IPS-15b (cell line): ENCODE results near the gene PRMT7.

Experiments used
- H3K27me3 ChIP-seq: one replicate; pipeline ENCODE4 v1.6.1; 2013; ENCODE audit warnings: low read length; ENCODE audit not compliant: control insufficient read depth, insufficient read depth
- H3K36me3 ChIP-seq: one replicate; pipeline ENCODE4 v1.6.1; 2013; ENCODE audit warnings: low read length; ENCODE audit not compliant: control insufficient read depth, insufficient read depth
- H3K4me1 ChIP-seq: one replicate; pipeline ENCODE4 v1.6.1; 2013; ENCODE audit warnings: mild to moderate bottlenecking, low read length; ENCODE audit not compliant: control insufficient read depth, insufficient read depth
- H3K4me3 ChIP-seq: one replicate; pipeline ENCODE4 v1.5.1; 2013; ENCODE audit warnings: low read depth, low read length
- H3K9ac ChIP-seq: one replicate; pipeline ENCODE4 v1.6.1; 2013; ENCODE audit warnings: low read depth, mild to moderate bottlenecking, low read length
- H3K9me3 ChIP-seq: one replicate; pipeline ENCODE4 v1.6.1; 2013; ENCODE audit warnings: mild to moderate bottlenecking, low read length; ENCODE audit not compliant: control insufficient read depth, insufficient read depth

The PRMT7 gene

DNA sequence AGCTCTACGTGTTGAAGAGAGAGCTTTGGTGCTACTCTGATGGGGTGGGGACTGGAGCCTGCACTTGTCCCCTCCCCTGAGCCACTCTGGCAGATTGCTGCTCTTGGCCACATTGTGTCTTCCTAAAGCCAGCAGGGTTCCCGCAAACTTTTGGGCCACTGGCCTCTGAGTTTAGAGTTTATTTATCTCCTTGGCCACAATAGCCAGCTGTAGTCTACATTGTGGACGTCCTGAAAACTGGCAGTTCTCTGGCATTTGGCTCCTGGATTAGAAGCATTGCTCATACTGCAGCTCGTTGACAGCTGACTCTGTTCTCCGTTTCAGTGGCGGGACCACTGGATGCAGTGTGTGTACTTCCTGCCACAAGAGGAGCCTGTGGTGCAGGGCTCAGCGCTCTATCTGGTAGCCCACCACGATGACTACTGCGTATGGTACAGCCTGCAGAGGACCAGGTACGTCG, 34.6 kb downstream of the PRMT7 start:
- Histone ChIP-seq H3K36me3 (peaks cover 20% of the 10 kb centered on the region), H3K4me3 (no peak overlapping the region), H3K27me3 (no peaks in the 10 kb centered on the region), H3K9me3 (no peaks in the 10 kb centered on the region), H3K9ac (no peak overlapping the region), H3K4me1 (no peaks in the 10 kb centered on the region)

DNA sequence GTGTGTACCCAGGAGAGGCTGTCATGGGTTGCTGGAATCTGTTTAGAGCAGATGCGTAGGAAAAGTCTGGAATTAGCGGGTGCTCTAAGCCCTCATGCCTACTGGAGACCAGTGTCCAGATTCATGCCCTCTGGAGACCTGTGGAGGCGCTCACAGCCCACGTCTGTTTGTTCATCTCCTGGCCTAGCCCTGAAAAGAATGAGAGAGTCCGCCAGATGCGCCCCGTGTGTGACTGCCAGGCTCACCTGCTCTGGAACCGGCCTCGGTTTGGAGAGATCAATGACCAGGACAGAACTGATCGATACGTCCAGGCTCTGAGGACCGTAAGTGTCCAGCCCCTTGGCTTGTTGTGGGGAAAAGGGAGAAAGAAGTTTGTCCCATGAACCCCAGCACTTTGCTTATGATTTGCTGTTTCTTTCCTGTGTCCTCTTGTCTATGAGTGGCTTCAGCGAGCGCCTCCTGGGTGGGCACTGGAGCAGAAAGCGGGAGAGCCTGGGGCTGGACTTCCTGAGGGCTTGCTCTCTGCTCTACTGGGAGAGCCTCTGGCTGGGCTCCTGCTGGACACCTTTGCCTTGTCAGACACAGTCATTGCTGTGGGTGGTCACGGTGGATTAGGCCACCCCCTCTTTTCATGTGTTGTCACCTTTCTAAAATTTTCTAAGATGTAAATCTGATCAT, 35.3 kb downstream of the PRMT7 start:
- no peak overlapping the region for H3K9ac ChIP-seq
- no peaks in the 10 kb centered on the region for H3K9me3 ChIP-seq
- no peak overlapping the region for H3K4me3 ChIP-seq
- H3K4me1 ChIP-seq: no peaks in the 10 kb centered on the region
- H3K36me3 ChIP-seq: peaks cover 18% of the 10 kb centered on the region
- H3K27me3 ChIP-seq: no peaks in the 10 kb centered on the region

DNA sequence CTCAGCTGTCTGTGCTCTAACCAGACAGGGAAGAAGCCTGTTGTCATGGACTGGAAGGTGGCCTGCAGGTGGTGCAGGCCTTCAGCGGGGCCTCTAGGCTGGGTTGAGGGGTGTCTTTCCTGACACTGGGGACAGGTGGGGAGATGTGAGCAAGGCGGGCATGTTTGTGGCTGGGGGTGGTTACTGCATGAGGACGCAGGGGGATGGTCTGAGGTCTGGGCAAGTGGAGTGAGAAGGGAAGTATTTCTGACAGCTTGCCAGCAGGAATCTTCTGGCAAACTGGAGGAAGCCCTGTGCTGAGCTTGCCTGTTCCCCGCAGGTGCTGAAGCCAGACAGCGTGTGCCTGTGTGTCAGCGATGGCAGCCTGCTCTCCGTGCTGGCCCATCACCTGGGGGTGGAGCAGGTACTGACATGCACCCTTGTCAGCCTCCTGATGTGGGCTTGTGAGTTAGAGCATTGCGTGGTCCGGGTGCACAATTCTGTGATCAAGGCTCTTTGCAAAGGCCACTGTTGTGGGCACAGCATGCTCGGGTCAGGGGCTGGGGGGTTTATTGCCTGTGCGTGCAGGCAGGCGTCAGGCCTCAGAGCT, 36.2 kb downstream of the PRMT7 start:
- Histone ChIP-seq H3K9me3 (no peaks in the 10 kb centered on the region), H3K4me3 (no peak overlapping the region), H3K4me1 (no peaks in the 10 kb centered on the region), H3K27me3 (no peaks in the 10 kb centered on the region), H3K9ac (no peak overlapping the region), H3K36me3 (peaks cover 27% of the 10 kb centered on the region)

DNA sequence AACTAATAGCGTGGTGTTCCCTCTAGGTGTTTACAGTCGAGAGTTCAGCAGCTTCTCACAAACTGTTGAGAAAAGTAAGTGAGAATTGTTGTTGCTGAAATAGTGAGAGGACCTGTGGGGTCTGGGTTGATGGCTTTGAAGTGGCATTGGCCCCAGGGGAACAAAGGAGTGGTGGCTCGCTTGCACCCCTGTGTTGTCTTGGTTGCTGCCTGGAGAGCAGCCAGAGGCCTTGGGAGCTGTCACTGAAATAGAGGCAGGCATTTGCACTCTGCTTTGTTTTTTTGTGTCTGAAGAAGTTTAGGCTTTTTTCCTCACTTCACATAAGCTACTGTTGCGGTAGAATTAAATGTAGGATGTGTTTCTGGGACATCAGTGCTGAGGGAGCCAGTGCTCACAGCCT, 36.8 kb downstream of the PRMT7 start:
- no peak overlapping the region for H3K9ac ChIP-seq
- no peaks in the 10 kb centered on the region for H3K9me3 ChIP-seq
- no peak overlapping the region for H3K4me3 ChIP-seq
- no peaks in the 10 kb centered on the region for H3K27me3 ChIP-seq
- H3K4me1 ChIP-seq: no peaks in the 10 kb centered on the region
- H3K36me3 ChIP-seq: peaks cover 27% of the 10 kb centered on the region

DNA sequence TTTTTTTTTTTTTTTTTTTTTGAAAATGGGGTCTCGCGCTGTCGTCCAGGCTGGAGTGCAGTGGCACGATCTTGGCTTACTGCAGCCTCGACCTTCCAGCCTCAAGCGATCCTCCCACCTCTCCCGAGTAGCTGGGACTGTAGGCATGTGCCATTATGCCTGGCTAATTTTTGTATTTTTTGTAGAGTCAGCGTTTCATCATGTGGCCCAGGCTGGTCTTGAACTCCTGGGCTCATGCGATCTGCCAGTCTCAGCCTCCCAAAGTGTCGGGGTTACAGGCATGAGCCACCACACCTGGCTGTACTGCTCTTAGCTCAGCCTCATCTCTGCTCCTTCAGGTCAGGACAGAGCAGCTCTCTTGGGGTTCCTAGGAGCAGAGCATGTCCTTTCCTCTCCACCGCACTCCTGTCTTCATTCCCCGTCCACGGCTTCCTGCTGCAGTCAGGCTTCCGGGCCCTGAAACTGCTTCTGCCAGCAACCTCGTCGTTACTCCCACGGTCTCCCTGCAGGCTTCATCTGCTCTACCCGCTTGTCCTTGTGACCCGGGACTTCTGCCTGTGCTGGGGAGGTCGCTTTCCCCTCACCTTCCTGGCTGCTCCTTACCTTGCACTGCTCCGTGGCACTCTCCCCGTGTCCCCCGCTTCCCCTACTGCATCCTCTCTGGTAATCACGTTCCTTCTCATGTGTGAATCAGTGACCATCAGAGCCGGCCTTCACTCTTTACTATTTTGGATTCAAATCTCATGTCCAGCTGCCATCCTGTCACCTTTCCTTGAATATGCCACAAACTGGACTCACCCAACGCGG, 38.0 kb downstream of the PRMT7 start:
- no peaks in the 10 kb centered on the region for H3K27me3 ChIP-seq
- H3K9me3 ChIP-seq: no peaks in the 10 kb centered on the region
- H3K4me3 ChIP-seq: no peak overlapping the region
- H3K36me3 ChIP-seq: peaks cover 34% of the 10 kb centered on the region
- no peaks in the 10 kb centered on the region for H3K4me1 ChIP-seq
- H3K9ac ChIP-seq: no peak overlapping the region

DNA sequence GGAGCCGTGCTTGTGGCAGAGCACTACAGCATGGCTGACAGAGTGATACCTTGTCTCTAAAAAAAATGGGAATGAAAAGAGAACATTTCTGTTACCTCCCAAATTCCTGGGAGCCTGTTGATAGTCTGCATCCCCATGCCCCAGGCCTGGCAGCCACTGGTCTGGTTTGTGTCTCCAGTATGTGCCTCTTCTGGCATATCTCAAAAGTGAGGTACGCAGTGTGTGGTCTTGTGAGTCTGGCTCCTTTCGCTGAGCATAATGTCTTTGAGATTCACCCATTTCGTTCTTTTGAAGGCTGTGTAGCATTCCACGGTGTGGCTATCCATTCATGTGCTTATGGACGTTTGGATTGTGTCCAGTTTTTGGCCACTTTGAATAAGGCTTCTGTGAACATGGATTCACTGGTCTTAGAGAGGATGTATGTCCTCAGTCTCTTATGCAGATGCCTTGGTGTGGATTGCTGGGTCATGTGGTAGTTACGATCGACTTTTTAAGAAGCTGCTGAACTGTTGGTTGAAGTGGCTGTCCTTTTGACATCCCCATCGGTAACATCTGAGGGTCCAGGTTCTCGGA, 39.1 kb downstream of the PRMT7 start:
- peaks cover 44% of the 10 kb centered on the region for H3K36me3 ChIP-seq
- H3K4me3 ChIP-seq: no peak overlapping the region
- H3K4me1 ChIP-seq: no peaks in the 10 kb centered on the region
- no peaks in the 10 kb centered on the region for H3K27me3 ChIP-seq
- no peak overlapping the region for H3K9ac ChIP-seq
- no peaks in the 10 kb centered on the region for H3K9me3 ChIP-seq

DNA sequence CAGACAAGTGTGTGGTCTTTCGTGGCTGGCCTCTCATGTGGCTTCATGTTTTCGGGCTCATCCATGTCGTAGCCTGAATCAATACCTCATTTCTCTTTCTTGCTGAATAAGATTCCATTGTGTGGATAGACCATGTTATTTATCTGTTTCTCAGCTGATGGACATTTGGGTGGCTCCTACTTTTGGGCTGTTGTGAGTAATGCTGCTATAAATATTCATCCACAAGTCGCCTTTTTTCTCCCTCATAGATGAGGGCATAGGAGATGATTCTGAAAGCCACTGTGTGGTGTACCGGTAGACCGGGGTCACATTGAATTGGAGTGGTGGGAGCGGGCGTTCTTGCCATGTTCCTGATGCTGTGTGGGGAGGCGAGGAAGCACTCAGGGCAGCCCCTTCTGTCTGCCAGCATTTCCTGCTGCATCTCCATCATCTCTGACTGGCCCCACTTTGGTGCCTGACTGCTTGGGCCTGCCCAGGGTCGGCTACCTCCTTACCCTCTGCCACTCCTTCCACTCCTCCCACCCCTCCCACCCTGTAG, 40.1 kb downstream of the PRMT7 start:
- Histone ChIP-seq H3K36me3 (peaks cover 49% of the 10 kb centered on the region), H3K4me1 (no peaks in the 10 kb centered on the region), H3K27me3 (no peaks in the 10 kb centered on the region), H3K4me3 (no peak overlapping the region), H3K9ac (no peak overlapping the region), H3K9me3 (no peaks in the 10 kb centered on the region)

DNA sequence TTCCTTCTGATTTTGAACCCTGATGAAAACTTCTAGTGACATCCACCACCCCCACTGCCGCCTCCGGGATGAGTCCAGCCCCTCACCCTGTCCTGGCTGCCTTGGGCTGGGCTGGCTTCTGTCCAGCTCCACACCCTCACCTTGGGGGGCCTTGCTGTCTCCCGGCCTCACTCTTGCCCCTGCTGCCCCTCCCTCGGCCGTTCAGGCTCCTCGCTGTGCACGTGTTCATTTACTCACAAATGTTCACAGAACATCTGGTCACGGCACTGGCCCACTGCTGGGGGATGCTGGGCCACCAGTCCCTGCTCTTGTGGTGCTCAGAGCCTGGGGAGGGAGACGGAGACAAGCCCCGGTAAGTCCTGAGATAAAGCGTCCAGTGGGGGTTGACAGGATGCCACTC, 40.6 kb downstream of the PRMT7 start:
- Histone ChIP-seq H3K9ac (no peak overlapping the region), H3K4me3 (no peak overlapping the region), H3K4me1 (no peaks in the 10 kb centered on the region), H3K36me3 (peaks cover 52% of the 10 kb centered on the region), H3K27me3 (no peaks in the 10 kb centered on the region), H3K9me3 (no peaks in the 10 kb centered on the region)

DNA sequence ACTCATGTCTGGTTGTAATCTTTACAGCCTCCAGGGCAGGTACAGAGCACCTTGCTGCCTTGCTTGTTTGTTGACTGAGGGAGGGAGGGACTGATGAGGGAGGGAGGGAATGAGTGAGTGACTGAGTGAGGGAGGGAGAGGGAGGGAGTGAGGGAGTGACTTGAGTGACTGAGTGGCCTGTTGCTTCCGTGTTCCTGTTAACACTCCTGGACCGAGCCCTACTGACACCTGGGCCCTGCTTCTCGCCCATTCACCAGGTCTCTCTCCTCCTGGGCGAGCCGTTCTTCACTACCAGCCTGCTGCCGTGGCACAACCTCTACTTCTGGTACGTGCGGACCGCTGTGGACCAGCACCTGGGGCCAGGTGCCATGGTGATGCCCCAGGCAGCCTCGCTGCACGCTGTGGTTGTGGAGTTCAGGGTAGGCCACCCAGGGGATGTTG, 41.2 kb downstream of the PRMT7 start:
- Histone ChIP-seq H3K27me3 (no peaks in the 10 kb centered on the region), H3K9ac (no peak overlapping the region), H3K9me3 (no peaks in the 10 kb centered on the region), H3K4me1 (no peaks in the 10 kb centered on the region), H3K4me3 (no peak overlapping the region), H3K36me3 (peaks cover 48% of the 10 kb centered on the region)

DNA sequence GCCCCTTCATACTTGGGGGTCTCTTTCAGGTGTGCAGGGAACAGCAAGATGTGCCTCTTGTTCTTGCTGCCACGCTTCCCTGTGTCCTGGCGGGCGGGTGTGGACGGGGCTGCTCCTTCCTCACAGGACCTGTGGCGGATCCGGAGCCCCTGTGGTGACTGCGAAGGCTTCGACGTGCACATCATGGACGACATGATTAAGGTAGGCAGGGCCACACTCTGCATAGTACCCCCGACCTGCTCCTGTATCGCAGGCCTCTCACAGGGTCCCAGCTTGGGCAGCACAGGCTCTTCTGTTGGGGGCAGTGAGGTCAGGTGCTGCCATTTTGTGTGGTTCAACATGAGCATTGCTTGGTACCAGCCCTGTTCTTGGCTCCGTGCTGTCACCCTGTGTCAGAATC, 42.5 kb downstream of the PRMT7 start:
- no peaks in the 10 kb centered on the region for H3K27me3 ChIP-seq
- H3K36me3 ChIP-seq: peaks cover 51% of the 10 kb centered on the region
- no peak overlapping the region for H3K4me3 ChIP-seq
- no peak overlapping the region for H3K9ac ChIP-seq
- no peaks in the 10 kb centered on the region for H3K9me3 ChIP-seq
- no peaks in the 10 kb centered on the region for H3K4me1 ChIP-seq

DNA sequence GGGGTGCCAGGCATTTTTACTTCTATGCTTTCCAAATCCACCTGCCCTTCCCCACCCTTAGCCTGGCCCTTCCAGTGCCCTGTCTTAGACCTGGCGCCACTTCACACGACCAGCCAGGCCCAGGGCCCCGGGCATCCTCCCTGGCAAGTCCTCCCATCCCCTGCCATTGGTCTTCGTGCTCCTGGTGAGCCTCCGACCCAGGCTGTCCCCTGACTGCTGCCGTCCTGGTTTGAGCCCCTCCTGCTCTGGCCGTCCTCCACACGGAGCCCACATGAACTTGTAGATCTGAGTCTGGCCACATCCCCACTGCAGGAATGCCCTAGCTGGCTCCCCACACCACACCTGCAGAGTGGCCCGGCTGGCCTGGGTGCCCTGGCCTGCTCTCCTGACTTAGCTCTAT, 44.0 kb downstream of the PRMT7 start:
- Histone ChIP-seq H3K4me1 (no peaks in the 10 kb centered on the region), H3K36me3 (peaks cover 55% of the 10 kb centered on the region), H3K9ac (no peak overlapping the region), H3K4me3 (no peak overlapping the region), H3K9me3 (no peaks in the 10 kb centered on the region), H3K27me3 (no peaks in the 10 kb centered on the region)
